ENCODE measurements around the gene CYB5B.

The CYB5B gene

DNA sequence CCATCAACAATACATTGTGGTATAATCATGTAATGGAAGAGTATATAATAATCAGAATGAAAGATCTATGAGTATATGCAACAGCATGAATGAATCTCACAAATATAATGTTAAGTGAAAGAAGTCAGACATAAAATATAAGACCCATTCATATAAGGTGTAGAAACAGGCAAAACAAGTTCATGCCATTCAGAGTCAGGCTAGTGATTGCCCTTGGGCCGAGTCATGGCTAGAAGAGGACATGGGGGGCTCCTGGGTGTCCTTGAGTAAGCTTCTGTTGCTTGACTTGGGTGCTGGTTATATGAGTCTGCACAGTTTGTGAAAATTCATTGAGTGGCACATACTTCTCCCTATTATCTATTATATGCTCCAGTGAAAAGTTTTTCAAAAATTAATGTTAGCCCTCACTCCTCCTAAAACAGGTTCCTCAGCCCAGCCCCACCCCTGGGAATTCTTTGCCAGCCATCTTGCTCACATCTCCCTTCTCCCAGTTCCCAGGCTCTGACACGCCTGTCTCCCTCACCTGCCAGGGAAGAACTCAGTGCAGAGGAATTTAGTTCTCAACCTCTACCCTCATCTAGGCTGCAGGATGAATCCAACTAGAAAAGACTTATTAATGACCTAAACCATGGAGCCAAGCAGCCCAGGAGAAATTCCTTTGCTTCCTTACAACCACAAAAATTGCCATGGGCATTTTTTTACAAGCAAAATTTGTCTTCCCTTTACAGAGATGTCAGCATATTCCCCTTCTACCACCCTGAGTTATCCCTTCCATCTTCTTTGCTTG is 89.0 kb downstream of the CYB5B start:
- no peak for DNase-seq (ENCODE audit: extremely low read depth in 1 of 2, low read depth in 1 of 2)

DNA sequence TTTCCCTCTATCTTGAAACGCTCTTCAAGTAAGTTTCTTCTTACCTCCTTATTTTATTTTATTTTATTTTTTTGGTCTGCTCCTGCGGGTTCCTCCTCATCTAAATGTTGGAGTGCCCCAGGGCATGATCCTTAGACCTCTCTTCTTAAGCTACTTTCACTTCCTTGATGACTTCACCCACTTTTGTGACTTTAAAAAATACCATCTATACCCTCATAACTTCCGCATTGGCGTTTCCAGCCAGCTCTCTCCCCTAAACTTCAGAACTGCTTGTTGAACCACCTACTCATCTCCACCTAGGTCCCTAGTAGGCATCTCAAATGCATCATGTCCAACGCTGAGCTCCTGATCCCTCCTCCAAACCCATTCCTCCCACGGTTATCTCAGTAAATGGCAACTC is 89.9 kb downstream of the CYB5B start:
- DNase-seq (ENCODE audit: extremely low read depth in 1 of 2, low read depth in 1 of 2) = no peak

Data from activated CD8-positive, alpha-beta memory T cell treated with anti-CD3 and anti-CD28 coated beads for 1 hour (primary cell).